Gastroesophageal sphincter (tissue), 4 donors: ENCODE results near the gene ACAD8. TPM values are rescaled to one million over a fixed set of nuclear protein-coding genes. Genes with fewer than 3 reads are reported as not detected.
"Not testable (repeated sequence)": the region's sequence is repeated elsewhere in the genome, so short reads cannot be mapped to it uniquely, and the experiment has no call there.

ENCODE experiments used
- ATAC-seq: fragments of 150-250 bp; one replicate; pipeline ENCODE4 v1.9.1; 2016; ENCODE audit warnings: mild to moderate bottlenecking, moderate library complexity
- H3K27ac ChIP-seq, 4 donors: fragments of 200-600 bp; sonication (generic) in 3 of 4; 1 replicate in 3 of 4; 2 replicates in 1 of 4; pipeline ENCODE4 v1.5.1; 2016 to 2019
- H3K27me3 ChIP-seq: fragments of 200-600 bp; sonication (generic); one replicate; pipeline ENCODE4 v1.5.1; 2019
- H3K36me3 ChIP-seq, 2 donors: fragments of 200-600 bp; sonication (generic); one replicate each; pipeline ENCODE4 v1.5.1; 2019; ENCODE audit warnings: control low read depth in 1 of 2
- H3K4me1 ChIP-seq, 3 donors: fragments of 200-600 bp; sonication (generic); 1 replicate in 2 of 3; 2 replicates in 1 of 3; pipeline ENCODE4 v1.5.1; 2016 to 2019; ENCODE audit warnings: control low read depth in 2 of 3
- H3K4me3 ChIP-seq, 2 donors: fragments of 200-600 bp; sonication (generic); one replicate each; pipeline ENCODE4 v1.5.1; 2019; ENCODE audit warnings: mild to moderate bottlenecking in 1 of 2, moderate library complexity in 1 of 2
- H3K9me3 ChIP-seq, 3 donors: fragments of 200-600 bp; sonication (generic); one replicate each; pipeline ENCODE4 v1.5.1; 2017 to 2019; ENCODE audit warnings: control low read depth in 2 of 3
- EP300 ChIP-seq: sonication (generic); formaldehyde crosslinking; IDR thresholded peaks from one replicate; pipeline ENCODE4 v1.6.1; 2017; ENCODE audit warnings: antibody characterized with exemption, mild to moderate bottlenecking
- POLR2A ChIP-seq, 2 donors: fragments of 450-650 bp; IDR thresholded peaks; one replicate each; pipeline ENCODE4 v1.6.1; 2017; ENCODE audit warnings: antibody characterized with exemption in 2 of 2, mild to moderate bottlenecking in 2 of 2, moderate library complexity in 1 of 2
- POLR2AphosphoS5 ChIP-seq: sonication (generic); formaldehyde crosslinking; IDR thresholded peaks from one replicate; pipeline ENCODE4 v1.6.1; 2017; ENCODE audit warnings: antibody characterized with exemption
- WGBS, 2 donors: methylation state at CpG; one replicate each; pipeline ENCODE4 v1.1.5; 2018; ENCODE audit warnings: low coverage in 1 of 2; 5-methylcytosine and 5-hydroxymethylcytosine counted together
- total RNA-seq, 4 donors: library from RNA; depleted of rRNA; stranded (reverse); fragments of >200 nt; gene quantifications; one replicate each; pipeline ENCODE4 v1.1.0, GENCODE V29; 2016
- TF ChIP-seq, protein P1 (sequence below), 4 experiments: fragments of 200-600 bp in 2 of 4; fragments of 450-650 bp in 2 of 4; sonication (generic) in 1 of 4; IDR thresholded peaks; one replicate each; pipeline ENCODE4 v1.5.1; 2017 to 2019; ENCODE audit warnings: antibody characterized with exemption in 4 of 4, mild to moderate bottlenecking in 2 of 4, moderate library complexity in 2 of 4

The ACAD8 gene
- total RNA-seq, 4 donors from 2014 or later: 20.1 to 28.8 (median 22.3) TPM

DNA sequence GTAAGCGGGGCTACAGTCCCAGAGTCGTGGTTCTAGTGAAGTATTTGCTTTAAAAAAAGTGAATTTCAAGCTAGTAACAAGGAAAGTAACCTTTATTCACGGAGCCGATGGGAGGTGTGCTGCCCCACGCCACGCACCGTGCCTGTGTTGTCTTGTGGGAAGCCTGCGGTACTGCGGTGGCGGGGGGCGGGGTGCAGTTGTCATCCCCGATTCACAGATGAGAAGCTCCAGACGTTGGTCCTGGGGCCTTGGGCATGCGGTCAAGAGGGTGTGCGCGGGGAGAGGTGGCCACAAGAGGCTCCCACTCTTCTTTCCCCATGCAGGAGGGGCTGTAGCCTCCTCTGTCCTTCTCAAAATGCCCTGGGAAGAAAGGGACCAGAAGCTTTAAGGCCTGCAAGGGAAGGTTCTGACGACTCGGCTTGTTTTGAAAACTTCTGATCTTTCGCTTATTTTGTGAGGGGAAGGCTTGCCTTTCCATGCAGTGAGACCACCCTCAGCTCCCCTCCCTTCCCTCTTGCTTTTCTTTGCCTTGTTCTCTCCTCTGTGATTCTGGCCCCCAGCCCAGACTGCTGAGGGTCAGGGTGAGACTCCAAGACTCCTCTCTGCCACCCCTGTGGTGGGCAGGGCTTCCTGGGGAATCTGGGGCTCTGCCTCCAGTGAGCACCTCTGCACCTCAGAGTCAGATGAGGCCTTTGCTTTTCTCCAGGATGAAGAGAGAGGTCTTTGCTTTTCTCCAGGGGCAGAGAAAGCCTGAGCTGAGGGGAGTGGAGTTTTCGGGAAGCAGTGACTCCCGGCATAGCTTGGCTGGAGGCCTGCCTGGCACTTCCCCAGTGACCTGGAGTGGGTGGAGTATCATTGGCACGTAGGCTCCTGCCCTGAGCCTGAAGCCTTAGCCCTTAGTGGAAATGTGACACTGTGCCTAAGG lies 29.0 kb downstream of the ACAD8 start:
- peaks cover 0 to 11% (median 0%) of the 10 kb centered on the region in 3 donors for H3K9me3 ChIP-seq
- H3K4me1 ChIP-seq: peaks cover 0 to 3% (median 0%) of the 10 kb centered on the region in 3 donors
- WGBS, 2 donors: 74 to 76% methylated on average over 3 to 5 of the region's 22 CpGs
- no peak overlapping the region for H3K27ac ChIP-seq
- H3K4me3 ChIP-seq: no peak overlapping the region
- ATAC-seq: no peak
- TF ChIP-seq EP300 (no peak), POLR2A (IDR thresholded peaks at IDR 0.05) (no peak), POLR2AphosphoS5 (no peak)
- TF ChIP-seq, protein P1, sequence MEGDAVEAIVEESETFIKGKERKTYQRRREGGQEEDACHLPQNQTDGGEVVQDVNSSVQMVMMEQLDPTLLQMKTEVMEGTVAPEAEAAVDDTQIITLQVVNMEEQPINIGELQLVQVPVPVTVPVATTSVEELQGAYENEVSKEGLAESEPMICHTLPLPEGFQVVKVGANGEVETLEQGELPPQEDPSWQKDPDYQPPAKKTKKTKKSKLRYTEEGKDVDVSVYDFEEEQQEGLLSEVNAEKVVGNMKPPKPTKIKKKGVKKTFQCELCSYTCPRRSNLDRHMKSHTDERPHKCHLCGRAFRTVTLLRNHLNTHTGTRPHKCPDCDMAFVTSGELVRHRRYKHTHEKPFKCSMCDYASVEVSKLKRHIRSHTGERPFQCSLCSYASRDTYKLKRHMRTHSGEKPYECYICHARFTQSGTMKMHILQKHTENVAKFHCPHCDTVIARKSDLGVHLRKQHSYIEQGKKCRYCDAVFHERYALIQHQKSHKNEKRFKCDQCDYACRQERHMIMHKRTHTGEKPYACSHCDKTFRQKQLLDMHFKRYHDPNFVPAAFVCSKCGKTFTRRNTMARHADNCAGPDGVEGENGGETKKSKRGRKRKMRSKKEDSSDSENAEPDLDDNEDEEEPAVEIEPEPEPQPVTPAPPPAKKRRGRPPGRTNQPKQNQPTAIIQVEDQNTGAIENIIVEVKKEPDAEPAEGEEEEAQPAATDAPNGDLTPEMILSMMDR (IDR thresholded peaks at IDR 0.05): no peak
- no peaks in the 10 kb centered on the region for H3K36me3 ChIP-seq
- peaks cover 39% of the 10 kb centered on the region for H3K27me3 ChIP-seq

DNA sequence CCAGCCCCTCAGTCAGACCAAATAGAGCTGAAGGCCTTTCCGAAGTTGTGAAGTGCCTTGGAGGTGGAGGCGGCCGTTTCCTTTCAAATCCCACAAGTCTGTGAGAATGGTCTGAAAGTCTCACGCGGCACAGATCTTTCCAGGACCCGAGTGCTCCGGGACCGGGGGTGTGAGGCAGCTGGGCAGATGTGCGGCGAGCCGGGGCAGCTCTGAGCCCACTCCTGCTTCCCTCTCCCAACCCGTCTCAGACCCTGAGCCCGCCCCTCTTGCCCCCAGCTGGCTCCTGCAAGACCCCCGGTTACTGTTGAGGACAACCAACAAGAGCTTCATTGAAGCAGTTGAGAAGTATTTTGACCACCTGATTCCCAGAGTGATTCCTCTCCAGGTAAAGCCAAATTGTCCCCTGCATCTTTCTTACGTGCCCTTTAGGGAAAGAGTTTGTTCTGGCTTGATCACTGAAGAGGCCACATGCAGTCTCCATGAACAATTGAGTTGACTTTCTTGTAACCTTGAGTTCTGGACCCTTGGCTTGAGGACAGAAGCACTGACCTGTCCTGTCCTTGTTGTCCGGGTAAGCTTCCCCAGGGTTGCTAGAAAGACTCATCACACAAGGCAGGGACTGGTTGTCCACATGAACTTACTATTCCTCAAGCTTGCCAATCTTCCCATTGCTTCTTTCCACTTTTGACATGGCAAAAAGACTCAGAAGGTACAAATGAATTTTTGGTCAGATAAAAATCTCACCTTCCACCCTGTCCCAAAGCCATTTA lies 30.3 kb downstream of the ACAD8 start:
- WGBS, 2 donors: 76 to 90% methylated on average over 7 of the region's 16 CpGs
- no peaks in the 10 kb centered on the region for H3K4me1 ChIP-seq
- no peaks in the 10 kb centered on the region for H3K36me3 ChIP-seq
- peaks cover 26% of the 10 kb centered on the region for H3K27me3 ChIP-seq
- no peak for ATAC-seq
- H3K9me3 ChIP-seq: peaks cover 0 to 2% (median 0%) of the 10 kb centered on the region in 3 donors
- H3K27ac ChIP-seq: no peak overlapping the region
- TF ChIP-seq, protein P1 (IDR thresholded peaks at IDR 0.05): no peak
- TF ChIP-seq POLR2AphosphoS5 (no peak), EP300 (no peak), POLR2A (IDR thresholded peaks at IDR 0.05) (no peak)
- H3K4me3 ChIP-seq: no peak overlapping the region

DNA sequence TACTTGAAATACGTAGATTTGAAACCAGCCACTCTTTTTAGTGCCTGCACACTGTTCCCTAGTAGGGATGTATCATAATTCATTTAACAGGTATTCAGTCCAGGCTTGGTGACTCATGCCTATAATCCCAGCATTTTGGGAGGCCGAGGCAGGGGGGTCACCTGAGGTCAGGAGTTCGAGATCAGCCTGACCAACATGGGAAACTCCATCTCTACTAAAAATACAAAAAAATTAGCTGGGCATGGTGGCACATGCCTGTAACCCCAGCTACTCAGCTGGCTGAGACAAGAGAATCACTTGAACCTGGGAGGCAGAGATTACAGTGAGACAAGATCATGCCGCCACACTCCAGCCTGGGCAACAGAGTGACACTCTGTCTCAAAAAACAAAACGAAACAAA lies 31.0 kb downstream of the ACAD8 start:
- ATAC-seq, H3K9me3 ChIP-seq, H3K4me3 ChIP-seq, H3K27ac ChIP-seq, H3K36me3 ChIP-seq, H3K4me1 ChIP-seq: not testable (repeated sequence)
- WGBS, 2 donors: 81 to 90% methylated on average over 2 to 3 of the region's 5 CpGs
- peaks cover 19% of the 10 kb centered on the region for H3K27me3 ChIP-seq

DNA sequence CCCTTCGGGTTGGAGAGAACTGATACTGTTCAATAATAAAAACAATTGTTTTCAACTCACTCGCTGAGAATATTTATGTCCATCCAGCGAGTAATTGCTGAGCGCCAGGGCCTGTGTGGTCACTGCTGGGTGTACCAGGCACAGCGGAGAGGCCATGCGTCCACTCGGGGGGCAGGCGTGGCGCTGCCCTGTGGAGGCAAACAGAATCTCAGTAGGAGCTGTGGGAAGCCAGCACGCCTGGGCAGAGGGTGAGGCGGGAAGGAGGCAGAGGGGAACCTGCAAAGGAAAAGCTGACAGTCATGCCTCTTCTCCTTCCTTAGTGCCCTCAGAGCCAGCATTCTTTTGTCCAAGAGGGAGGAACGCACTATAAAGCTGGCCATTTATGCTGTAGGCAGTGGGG lies 34.2 kb downstream of the ACAD8 start:
- Histone ChIP-seq H3K36me3 (no peaks in the 10 kb centered on the region), H3K4me3 (no peak overlapping the region), H3K4me1 (peaks cover 0 to 6% (median 0%) of the 10 kb centered on the region in 3 donors), H3K27me3 (peaks cover 5% of the 10 kb centered on the region), H3K27ac (no peak overlapping the region), H3K9me3 (no peaks in the 10 kb centered on the region)
- ATAC-seq: no peak
- TF ChIP-seq EP300 (no peak), POLR2A (IDR thresholded peaks at IDR 0.05) (no peak), POLR2AphosphoS5 (no peak)
- TF ChIP-seq, protein P1 (IDR thresholded peaks at IDR 0.05): no peak
- 87 to 91% methylated on average over 6 to 8 of the region's 12 CpGs for WGBS, 2 donors

DNA sequence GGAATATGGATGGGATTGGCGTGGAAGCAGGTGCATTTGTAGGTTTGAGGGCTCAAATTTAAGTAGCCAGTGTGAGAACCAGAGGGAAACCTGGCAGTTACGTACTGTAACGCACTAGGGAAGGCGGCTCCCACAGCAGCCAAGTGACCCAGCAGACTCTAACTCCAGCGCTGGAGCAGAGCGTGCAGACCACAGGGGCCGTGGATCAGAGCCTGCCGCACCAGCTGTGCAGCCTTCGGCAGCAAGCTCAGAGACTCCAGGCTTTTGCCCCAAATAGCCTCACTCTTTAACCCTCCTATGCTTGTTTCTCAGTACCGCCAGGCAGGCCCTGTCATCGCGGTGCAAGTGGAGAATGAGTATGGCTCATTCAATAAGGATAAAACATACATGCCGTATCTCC lies 35.1 kb downstream of the ACAD8 start:
- TF ChIP-seq POLR2AphosphoS5 (no peak), POLR2A (IDR thresholded peaks at IDR 0.05) (no peak), EP300 (no peak)
- TF ChIP-seq, protein P1 (IDR thresholded peaks at IDR 0.05): no peak
- Histone ChIP-seq H3K27ac (no peak overlapping the region), H3K9me3 (no peaks in the 10 kb centered on the region), H3K27me3 (no peaks in the 10 kb centered on the region), H3K4me1 (peaks cover 0 to 6% (median 0%) of the 10 kb centered on the region in 3 donors), H3K4me3 (no peak overlapping the region), H3K36me3 (no peaks in the 10 kb centered on the region)
- no peak for ATAC-seq
- WGBS, 2 donors: 93 to 97% methylated on average over 10 to 13 of the region's 13 CpGs
